A673 (cell line): ENCODE data around the gene CD6.

Experiments used
- EZH2 ChIP-seq: fragments of 200-600 bp; sonication (generic); IDR thresholded peaks from 2 replicates; pipeline ENCODE4 v1.6.1; 2017; ENCODE audit warnings: borderline replicate concordance, low read depth, mild to moderate bottlenecking, mixed read lengths, antibody characterized with exemption, low read length; ENCODE audit not compliant: poor library complexity, severe bottlenecking
- TF ChIP-seq, protein P1 (sequence below): fragments of 300-800, 200-600 bp; sonication (generic); conservative IDR thresholded peaks from 2 replicates; pipeline ENCODE4 v1.5.1; 2017; ENCODE audit warnings: low read depth, mild to moderate bottlenecking, antibody characterized with exemption, low read length, moderate library complexity, mixed read lengths

DNA sequence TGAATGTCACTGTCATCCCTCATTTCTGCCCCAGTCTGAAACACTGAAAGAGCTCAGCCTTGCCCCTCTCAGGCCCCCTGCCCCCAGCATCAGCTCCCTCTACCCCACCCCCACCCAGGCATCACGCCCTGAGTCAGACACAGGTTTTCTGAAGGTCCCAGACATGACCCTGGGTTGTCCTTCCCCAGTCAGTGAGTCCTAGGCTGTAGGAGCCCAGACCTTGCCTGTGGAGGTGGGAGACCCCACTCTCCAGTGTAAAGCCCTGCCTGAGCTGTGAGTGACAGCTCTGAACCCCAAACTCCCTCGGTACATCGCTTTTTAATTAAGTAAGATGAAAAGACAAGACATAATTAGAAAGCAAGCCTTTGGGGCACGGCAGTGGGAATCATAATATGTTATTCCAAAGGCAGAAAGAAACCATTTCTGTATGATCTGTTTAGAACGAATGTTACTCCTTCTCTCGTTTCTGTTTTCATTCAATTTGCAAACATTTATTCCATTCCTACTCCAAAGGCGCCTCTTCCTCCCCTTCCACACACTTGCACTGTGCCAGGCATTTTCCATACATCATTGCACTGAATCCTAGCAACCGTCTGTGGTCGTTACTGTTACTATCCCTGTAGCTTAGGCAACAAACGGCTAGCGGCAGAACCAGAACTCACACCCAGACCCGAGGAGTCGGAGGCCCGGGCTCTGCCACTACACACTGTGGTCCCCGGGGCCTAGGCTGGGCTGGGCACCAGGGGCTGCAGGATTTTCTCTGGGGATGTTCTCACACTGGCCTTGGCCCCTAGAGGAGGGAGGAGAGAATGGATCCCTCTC, 63.4 kb downstream of the CD6 start:
- TF ChIP-seq, protein P1, sequence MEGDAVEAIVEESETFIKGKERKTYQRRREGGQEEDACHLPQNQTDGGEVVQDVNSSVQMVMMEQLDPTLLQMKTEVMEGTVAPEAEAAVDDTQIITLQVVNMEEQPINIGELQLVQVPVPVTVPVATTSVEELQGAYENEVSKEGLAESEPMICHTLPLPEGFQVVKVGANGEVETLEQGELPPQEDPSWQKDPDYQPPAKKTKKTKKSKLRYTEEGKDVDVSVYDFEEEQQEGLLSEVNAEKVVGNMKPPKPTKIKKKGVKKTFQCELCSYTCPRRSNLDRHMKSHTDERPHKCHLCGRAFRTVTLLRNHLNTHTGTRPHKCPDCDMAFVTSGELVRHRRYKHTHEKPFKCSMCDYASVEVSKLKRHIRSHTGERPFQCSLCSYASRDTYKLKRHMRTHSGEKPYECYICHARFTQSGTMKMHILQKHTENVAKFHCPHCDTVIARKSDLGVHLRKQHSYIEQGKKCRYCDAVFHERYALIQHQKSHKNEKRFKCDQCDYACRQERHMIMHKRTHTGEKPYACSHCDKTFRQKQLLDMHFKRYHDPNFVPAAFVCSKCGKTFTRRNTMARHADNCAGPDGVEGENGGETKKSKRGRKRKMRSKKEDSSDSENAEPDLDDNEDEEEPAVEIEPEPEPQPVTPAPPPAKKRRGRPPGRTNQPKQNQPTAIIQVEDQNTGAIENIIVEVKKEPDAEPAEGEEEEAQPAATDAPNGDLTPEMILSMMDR = no peak
- TF ChIP-seq EZH2 = no peak
